ENCODE measurements around the gene DPEP2. TPM values are rescaled to one million over a fixed set of nuclear protein-coding genes. Genes with fewer than 3 reads are reported as not detected.
A peak's percentile ranks its signal among the peaks of the same experiment; 100 is the strongest.
"Not testable (repeated sequence)": the region's sequence is repeated elsewhere in the genome, so short reads cannot be mapped to it uniquely, and the experiment has no call there.

DPEP2 gene
- total RNA-seq, 1 experiment from 2014 or later, result not detected

GRCh38 chr16:67953641-67954375, 45.5 kb downstream of the DPEP2 start:
- DNase-seq (ENCODE audit: low read depth), result no peak

GRCh38 chr16:67951485-67951884, 47.8 kb downstream of the DPEP2 start:
- DNase-seq (ENCODE audit: low read depth), result no peak

DNA sequence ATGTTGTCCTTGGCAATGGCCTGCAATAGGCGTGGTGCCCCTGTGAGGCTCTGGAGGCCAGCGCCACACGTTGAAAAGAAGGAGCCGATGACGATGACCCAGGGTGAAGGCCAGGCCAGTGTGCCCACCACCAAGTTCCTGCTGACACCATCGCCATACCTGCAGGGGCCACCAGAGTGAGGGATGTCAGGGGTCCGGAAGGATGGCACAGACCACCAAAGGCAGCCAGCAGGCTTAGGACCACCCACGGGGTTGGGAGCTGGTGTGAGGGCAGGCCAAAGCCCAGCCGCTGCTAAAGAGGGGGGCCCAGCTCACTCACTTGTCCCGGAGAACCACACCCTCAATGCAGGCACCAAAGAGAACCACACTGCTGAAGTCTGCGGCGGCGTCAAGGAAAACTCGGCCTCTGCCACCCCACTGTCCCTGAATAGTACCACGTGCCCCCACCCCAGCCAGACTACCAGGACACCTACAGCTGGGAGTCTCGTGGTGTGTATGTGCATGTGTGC, 48.9 kb downstream of the DPEP2 start:
- DNase-seq (ENCODE audit: low read depth), result no peak

DNA sequence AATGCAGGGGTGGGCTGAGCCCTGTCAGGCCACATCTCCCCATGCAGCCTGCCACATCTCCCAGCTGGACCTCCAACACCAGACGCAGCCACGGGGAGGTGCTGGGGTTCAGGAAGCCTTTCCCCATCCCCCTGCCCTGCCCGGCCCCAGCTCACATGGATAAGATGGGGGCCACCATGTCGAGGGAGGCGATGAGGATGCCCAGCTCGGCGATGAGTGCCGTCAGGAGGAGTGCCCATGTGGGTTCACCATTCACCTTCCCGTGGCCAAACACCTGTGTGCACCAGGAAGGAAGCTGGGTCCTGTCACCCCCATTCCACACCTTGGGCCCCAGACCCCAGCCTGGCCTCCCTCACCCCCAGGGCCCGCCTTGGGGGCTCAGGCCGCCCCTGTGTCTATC, 49.6 kb downstream of the DPEP2 start:
- DNase-seq (ENCODE audit: low read depth), result no peak

GRCh38 chr16:67948015-67948414, 51.3 kb downstream of the DPEP2 start:
- DNase-seq (ENCODE audit: low read depth), result no peak

DNA sequence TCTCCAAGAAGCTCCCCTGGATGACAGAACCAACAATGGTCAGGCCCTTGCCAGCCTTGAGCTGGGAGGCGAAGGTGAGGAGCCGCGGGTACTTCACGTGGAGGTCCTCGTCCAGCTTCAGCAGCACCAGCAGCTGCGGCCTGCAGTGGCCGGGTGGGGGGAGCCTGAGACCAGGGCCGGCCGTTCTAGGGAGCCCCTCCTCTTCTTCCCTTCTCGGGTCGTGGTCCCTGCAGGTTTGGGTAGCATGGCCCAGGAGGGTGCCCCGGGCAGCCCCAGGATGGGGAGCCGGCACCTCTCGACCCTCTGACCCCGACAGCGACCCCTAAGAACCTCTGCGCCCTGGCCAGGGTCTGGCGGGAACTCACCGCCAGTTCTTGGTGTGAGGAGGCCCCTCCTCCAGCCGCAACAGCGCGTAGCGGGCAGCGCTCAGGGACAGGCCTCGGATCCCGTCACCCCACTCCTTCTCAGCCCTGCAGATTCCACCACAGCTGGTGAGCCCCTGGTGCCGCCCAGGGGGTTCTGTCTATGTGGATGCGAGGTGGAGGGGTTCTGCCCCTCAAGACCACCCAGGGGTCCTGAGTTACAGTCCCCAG, 52.2 kb downstream of the DPEP2 start:
- no peak for DNase-seq (ENCODE audit: low read depth)

DNA sequence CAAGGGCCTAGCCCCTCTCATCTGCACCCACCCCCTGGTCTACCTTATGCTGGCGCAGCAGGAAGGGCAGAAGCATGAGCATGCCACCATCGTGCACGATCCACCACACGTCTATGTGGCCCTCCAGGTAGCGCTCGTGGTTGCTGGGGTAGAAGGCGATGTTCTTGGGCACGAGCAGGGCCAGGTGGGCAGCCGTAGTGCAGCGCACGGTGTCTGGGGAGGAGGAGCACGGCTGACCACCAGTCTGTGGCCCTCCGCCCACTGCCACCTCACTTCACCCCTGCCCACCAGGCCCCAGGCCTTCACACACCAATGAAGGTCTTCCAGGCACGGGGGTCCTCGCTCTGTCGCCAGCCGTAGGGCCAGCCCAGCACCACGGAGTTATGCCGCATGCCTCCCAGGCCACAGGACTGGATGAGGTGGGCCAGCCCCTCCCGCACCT, 53.1 kb downstream of the DPEP2 start:
- DNase-seq (ENCODE audit: low read depth), result no peak

DNA sequence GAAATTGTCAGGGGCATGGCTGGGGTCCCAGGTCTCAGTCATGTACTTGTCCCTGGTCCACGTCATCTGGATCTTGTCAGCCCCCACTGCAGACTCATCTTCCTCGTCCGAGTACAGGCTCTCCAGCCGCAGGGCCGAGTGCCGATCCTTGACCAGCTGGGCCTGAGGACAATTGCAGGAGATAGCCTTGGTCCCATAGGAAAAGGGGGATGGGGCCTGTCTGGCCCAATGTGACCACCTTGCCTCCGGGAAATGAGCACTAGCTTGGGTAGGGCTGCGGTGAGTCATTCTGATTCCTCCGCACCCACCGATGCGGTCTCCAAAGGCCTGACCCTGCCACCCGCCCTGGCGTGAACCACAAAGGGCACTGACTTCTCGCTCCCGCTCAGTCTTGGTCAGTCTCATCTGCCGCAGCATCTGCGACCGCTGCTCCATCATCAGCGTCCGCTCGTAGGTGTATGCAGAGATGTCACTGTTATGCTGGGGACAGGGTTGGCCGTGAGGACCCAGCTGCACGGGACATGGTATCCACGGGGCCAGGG, 53.8 kb downstream of the DPEP2 start:
- DNase-seq (ENCODE audit: low read depth), result no peak

GRCh38 chr16:67944690-67945391, 54.4 kb downstream of the DPEP2 start:
- no peak for DNase-seq (ENCODE audit: low read depth)

DNA sequence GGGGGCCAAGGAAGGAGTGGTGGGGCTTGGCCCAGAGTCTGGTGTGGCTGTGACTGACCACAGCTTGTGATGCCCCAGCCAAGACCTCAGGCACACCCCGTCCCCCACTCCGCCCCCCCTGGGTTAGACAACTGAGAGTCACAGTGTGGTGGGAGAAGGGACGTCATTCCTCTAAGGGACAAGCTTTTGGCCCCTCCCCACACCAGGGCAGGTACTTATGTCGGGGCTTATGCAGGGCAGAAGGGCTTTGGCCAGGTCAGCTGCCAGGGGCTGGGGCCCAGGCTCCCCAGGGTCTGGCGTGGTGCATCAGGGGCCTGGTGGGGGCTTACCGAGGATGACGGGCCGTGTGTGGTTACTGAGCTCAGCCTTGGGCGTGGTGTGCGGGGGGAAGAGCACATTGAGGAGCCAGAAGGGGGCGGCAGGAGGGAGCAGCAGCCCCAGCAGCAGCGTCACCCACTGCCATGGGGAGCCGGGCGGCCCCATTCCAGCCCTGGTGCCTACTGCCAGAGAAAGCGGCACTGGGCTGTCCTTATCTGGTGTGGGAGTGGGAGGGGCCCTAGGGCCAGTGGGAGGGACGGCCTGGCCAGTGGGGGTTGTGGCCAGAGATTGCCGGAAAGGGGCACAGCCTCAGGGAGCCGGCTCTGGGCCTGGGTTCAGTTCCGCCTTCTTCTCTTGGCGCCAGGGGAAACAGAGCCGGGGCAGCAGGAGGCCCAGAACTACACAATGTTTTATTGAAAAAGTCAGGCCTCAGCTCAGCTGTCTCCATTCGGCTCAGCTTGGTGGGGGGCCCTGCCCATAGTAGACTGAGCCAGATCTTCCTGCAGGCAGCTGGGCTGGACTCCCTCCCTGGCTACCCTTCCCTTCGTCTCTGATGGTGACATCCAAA, 55.4 kb downstream of the DPEP2 start, which contains the start of gene LCAT:
Gene LCAT (minus strand): TSS at position 502 of the 886 bp plus-strand sequence. CDS start 19 bp downstream, at position 483.
- no peak for DNase-seq (ENCODE audit: low read depth)

DNA sequence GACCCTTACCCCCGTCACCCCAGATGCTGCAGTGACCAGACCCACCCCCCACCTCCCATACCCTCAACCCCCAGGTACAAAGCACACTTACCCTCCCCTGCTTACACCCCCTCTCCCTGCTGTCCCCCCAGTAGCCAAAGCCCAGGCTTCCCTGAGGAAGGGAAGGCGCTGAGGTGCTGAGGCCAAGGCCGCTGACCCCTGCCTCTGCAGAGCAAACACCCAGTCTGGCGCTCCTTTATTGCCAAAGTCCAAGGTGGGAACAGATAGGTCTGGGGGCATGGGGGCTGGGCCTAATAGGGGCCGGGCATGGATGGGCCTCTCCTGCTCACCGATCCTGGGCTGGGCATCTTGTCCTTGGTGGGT, 56.0 kb downstream of the DPEP2 start:
- DNase-seq (ENCODE audit: low read depth), result no peak

DNA sequence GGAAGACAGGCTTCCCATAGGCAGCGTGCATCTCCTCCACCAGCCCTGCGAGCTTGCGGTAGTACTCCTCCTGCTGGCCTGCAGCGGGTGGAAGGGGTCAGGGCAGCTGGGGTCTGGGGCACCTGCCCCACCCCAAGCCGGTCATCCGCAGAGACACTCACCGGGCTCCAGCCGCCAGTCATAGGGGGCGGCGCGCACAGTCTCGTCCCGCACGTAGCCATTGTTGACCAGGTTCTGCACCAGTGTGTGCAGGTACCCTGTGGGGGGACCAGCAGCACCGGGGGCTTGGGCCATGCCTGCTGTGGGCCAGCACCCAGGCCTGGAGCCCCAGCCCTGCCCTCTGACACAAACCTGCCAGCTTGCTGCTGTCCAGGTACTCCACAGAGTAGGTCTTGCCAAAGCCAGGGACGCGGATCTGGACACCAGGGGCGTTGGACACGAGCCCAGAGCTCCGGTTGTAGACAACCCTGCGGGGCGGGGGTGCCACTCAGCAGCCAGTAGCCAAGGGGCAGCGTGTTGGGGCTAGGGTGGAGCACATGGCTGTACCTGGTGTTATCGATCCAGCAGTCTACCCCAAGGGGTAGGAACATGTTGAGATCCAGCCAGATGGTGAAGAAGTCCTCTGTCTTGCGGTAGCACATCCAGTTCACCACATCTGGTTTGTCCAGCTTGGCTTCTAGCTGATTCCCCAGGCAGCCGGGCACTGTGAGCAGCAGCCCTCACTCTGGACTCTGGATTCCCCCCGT, 56.6 kb downstream of the DPEP2 start:
- no peak for DNase-seq (ENCODE audit: low read depth)

DNA sequence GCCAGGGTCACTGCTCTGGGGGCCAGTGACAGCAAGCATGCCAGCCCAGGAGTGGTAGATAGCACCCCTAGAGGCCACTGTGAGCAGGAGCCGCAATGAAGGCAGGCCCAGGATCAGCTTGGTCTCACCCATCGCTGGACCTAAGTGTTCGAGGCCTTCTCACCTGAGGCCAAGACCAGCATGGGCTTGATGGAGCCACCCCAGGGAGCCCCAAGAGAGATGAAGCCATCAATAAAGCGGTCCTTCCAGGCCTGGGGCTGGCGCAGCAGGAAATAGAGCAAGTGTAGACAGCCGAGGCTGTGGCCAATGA, 57.1 kb downstream of the DPEP2 start:
- peak; percentile 38 for DNase-seq (ENCODE audit: low read depth)

GRCh38 chr16:67941469-67942199, 57.6 kb downstream of the DPEP2 start:
- no peak for DNase-seq (ENCODE audit: low read depth)

DNA sequence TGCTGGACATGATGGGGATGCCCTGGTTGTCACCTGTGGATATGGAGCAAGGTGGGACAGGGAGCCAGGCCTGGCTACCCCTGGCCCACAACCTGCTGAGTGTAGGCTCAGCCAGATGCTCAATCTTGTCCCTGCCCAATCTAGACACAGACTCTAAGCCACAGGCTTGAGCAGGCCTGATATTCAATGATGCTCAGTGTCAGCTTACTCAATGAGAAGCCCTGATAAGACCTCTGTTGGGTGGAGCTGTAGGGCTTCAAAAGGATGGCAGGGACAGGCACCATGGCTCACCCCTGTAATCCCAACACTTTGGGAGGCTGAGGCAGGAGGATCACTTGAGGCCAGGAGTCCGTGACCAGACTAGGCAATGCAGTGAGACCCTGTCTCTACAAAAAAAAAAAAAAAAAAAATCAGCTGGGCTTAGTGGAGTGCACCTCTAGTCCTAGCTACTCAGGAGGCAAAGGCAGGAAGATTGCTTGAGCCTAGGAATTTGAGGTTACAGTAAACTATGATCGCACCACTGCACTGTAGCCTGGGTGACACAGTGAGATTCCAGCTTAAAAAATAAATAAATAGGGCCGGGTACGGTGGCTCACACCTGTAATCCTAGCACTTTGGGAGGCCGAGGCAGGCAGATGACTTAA, 58.7 kb downstream of the DPEP2 start:
- DNase-seq (ENCODE audit: low read depth), result no peak

- no peak for DNase-seq (ENCODE audit: low read depth)
Measured at GRCh38 chr16:67939507-67940445, 59.5 kb downstream of the DPEP2 start.

DNA sequence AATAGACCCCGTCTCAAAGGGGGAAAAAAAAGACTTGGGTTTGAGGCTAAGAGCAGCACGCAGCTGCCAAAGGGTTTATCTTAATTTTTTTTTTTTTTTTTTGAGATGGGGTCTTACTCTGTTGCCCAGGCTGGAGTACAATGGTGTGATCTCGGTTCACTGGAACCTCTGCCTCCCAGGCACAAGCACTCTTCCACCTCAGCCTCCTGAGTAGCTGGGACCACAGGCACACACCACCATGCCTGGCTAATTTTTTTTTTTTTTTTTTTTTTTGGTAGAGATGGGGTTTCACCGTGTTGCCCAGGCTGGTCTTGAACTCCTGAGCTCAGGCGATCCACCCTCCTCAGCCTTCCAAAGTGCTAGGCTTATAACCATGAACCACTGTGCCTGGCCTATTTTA, 61.6 kb downstream of the DPEP2 start:
- DNase-seq (ENCODE audit: low read depth), result not testable (repeated sequence)
